GM19324 (cell line): ENCODE results near the gene CHD2.

ENCODE experiments used
- ATAC-seq: cut with Tn5 transposase; IDR thresholded peaks from one replicate; pipeline ENCODE4 v1.9.1; 2021; ENCODE audit warnings: mild to moderate bottlenecking, moderate library complexity; ENCODE audit not compliant: unreplicated experiment, low FRiP score

Gene CHD2

DNA sequence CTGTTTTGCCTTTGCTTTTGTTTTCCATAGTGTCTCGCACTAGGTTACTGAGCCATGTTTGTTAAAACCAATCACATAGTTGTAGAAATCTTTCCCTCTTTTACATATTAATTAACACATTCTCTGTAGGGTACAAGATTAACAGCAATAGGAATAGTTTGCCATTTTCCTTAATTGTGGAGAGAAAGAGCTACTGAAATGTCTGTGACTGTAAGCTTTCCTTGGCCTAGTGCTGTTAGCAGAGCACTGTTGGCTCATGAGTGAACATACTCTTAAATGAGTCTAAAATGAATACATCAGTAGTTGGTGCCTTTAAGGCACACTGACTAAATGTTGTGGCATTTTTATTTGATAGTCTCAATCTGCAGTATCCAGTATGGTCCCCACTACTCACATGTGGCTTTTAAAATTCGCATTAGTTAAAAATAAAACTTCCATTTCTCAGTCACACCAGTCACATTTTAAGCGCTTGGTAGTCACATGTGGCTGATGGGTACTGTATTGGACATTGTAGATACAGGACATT, 28.2 kb downstream of the CHD2 start:
- ATAC-seq, result no peak

DNA sequence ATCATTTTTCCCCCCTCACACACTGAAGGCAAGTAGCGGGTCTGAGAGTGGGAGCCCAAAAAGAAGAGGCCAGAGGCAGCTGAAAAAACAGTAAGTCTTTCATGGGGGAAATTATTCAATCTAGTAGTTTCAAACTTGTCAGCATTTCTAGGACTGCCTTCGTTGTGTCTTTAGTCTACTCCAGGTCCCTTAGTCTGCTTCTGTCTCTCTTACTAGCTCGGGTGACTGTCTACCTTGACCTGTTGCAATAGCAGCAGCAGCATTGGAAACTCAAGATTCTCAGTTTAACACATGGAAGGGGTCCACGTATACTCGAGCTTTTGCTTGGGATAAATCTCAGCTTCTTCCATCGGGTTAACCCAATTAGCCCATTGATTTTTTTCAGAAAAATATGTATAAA, 28.9 kb downstream of the CHD2 start:
- ATAC-seq, result no peak

GRCh38 chr15:92930054-92930621, 30.0 kb downstream of the CHD2 start:
- ATAC-seq, result no peak

DNA sequence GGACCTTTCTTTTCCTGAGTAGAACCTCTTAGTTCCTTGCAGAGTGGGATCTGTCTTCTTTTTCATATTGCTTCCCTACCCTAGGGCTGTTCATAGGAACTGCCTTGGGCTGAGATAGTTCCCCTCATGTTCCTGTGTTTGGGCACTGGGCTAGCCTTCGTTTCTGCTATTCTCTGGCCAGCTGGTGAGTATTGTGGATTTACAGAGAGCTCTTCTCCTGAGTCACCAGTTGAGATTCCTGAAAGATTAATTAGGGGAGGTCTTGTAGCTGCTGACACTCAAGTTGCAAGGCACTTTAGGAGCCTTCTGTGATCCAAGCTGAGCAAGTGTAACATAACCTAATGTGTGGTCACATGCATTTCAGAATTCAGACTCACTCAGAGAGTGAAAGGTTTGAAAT, 30.7 kb downstream of the CHD2 start:
- ATAC-seq, result no peak

GRCh38 chr15:92932946-92933649, 33.0 kb downstream of the CHD2 start:
- ATAC-seq, result no peak

DNA sequence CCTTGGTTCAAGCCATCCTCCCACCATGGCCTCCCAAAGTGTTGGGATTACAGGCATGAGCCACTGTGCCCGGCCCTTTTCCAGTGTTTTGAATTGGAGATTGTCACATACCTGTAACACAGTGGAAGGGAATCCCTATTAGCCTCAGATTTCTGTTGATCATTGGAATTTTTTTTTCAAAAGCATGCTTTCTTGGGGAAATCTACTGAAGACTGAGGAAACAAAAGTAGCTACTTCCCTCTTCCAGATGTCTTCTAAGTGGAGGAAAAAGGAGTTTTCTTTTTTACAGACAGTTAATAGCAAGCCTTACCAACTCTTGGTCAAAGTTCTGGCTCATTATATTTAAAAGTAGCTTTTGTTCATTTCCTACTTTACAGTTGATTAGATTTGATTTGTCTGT, 33.7 kb downstream of the CHD2 start:
- ATAC-seq, result no peak

DNA sequence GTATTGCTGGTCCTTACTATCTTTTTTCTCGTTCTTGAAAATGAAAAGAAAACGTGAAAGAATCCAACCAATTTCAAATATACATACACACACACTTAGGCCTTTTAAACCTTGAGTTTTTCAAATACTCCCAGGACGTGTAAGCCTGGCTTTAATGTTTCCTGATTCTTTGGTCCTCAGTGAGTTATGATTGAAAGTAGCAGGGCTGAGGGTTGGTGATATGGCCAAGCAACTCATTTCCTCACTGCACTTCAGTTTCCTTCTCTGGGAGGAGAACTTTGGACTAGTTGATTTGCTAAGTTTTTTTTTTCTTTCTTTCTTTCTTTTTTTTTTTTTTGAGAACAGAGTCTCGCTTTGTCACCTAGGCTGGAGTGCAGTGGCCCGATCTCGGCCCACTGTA, 34.6 kb downstream of the CHD2 start:
- ATAC-seq, result no peak

- ATAC-seq, result no peak
These were observed 36.0 kb downstream of the CHD2 start for GRCh38 chr15:92936138-92936537.

DNA sequence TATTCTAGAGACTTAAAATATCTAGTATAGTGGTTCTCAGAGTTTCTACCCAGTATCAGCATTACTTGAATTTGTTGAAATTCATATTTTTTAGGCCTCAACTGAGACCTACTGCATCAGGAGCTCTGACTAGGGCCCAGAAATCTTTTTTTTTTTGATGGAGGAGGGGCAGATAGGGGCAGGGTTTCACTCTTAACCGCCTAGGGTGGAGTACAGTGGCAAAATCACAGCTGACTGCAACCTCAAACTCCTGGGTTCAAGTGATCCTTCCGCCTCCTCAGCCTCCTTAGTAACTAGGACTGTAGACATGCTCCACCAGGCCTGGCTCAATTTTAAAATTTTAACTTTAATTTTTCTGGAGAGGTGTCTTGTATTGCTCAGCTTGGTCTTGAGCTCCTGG, 36.6 kb downstream of the CHD2 start:
- ATAC-seq, result no peak

GRCh38 chr15:92937901-92938300, 37.8 kb downstream of the CHD2 start:
- no peak for ATAC-seq

DNA sequence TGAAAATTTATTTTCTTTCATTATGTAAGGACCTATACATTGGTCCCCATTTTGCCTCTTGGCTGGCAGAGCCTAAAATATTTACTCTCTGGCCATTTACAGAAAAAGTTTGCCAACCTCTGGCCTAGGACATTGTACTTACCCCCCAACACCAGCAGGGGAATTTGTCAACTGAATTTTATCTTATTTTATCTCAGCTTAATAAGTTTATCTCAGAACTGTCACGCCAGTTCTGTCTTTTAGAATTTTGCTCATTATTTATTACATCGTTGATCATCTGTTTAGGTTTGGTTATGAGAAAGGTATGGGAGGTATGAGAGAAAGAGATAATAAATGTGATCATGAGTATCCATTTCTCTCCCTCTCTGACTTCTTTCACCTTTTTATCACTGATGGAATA, 38.3 kb downstream of the CHD2 start:
- ATAC-seq, result no peak

DNA sequence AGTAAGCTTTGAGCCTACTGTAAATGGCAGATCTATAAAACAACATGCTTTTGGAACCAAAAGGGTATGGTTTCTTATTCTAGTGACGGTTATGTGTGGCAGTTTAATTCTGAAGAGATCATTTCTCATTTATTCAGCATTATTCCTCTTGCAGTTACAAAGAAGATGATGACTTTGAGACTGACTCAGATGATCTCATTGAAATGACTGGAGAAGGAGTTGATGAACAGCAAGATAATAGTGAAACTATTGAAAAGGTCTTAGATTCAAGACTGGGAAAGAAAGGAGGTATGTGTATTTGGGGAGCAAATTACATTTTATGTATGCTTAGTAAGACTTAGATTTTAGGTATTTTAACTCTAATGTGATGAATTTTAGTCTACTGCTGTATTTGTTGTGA, 41.5 kb downstream of the CHD2 start:
- ATAC-seq, result no peak

DNA sequence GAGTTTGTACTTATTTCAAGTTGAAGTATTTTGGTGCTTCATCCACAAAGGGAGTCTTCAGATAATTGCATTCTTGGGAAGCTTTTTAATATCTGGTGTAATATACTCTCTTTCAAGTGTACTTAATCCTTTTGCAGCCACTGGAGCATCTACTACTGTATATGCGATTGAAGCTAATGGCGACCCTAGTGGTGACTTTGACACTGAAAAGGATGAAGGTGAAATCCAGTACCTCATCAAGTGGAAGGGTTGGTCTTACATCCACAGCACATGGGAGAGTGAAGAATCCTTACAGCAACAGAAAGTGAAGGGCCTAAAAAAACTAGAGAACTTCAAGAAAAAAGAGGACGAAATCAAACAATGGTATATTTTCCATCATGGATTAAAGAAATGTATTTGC, 42.6 kb downstream of the CHD2 start:
- no peak for ATAC-seq

DNA sequence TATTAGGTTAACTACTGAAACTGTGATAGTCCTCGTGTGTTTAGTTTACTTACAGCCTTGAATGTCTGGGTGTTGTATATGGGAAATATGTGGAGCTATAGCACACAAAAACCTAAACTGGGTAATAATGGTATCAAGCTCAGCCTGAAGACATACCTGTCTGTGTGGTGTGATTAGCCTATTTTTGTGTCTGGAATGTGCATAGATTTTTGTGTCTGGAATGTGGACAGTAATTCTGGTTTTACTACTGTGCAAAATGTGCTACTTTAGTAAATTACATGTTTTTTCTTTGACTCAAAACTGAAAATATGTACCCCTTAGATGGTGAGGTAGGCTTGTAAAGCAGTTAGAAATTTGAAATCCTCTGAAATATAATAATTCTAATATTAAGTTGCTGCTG, 43.5 kb downstream of the CHD2 start:
- no peak for ATAC-seq

GRCh38 chr15:92944946-92945521, 44.9 kb downstream of the CHD2 start:
- no peak for ATAC-seq

- no peak for ATAC-seq
These were observed 47.1 kb downstream of the CHD2 start for GRCh38 chr15:92947071-92947730.

DNA sequence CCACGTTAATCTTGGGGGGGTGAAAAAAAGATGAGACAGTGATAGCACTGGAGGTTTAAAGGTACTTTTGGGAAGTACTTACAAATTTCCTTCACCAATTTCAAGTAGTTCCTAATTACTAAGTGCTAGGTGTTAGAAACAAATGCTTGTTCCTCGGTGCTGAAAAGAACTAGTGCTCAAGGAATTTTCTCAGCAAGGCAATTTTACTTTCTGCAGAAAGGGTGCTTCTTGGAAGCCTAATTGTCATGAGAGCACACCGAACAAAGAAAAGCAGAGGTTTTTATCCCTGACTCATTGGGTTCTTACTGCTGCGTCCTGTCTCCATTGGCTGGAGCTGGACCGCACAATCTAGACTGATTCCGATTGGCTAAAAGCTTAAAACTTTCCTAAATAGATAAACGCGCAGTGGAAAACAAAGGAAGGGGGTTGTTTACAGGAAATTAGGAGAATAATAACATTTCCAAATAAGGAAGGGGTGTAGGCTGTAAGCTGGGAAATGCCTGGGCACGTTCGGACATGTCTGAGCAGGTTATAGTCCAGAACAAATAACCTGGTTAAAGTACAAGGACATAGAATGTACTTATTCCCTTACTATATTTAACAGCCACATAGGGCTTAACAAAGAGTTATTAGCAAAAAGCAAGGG, 49.6 kb downstream of the CHD2 start:
- ATAC-seq, result no peak

DNA sequence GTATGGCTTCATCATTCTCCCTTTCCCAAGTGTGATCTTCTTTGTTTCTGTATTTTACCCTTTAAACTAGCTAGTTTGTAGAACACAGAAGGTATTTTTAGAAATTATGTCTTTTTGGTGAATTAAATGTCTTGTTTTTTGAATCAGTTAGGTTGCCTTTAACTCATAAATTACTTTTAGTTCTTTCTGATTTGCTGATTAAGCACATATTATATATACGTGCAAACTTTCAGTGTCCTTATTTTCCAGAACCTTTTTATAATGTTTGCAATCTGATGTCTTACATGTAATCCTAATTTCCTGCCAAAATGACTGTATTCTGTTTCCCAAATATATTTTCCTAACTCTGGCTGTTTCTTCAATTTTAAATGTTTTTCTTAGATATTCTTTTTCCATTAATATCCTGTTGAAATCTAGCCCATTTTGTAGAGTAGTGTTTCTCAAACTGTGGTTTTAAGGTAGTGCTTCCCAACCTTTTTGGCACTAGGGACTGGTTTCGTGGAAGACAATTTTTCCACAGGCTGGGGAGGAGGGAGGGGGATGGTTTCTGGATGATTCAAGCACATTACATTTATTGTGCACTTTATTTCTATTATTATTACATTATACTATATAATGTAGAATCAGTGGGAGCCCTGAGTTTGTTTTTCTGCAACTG, 51.8 kb downstream of the CHD2 start:
- no peak for ATAC-seq

DNA sequence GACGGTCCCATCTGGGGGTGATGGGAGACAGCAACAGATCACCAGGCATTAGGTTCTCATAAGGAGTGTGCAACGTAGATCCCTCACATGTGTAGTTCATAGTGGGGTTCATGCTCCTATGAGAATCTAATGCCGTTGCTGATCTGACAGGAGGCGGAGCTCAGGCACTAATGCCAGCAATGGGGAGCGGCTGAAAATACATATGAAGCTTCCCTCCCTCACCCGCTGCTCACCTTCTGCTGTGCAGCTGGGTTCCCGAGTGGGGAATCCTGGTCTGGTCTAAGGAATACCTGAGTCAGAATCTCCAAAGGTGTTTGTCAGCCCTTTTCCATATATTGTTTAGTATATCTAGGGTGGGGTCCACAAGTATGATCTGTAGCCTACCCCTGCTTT, 52.3 kb downstream of the CHD2 start:
- no peak for ATAC-seq

GRCh38 chr15:92953566-92953965, 53.4 kb downstream of the CHD2 start:
- ATAC-seq, result no peak

DNA sequence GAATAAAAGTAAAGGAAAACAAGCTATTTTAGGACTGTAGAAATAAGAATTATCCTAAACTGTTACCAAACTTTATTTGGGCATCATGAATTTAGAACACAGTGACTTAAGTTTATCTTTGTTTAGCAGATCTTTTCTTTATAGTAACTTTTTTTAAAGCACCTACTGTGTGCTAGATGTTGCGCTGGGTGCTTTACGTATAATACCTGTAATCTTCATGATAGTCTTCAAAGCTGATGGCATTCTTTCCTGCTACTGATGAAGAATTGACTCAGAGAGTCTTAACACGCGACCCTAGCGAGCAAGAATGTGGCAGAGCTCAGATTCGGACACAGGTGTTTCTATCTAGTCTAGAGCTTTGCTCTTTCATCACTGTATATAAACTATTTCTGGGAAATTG, 53.9 kb downstream of the CHD2 start:
- ATAC-seq, result no peak
